HepG2 (cell line): Measurements from ENCODE around the gene PDGFB. TPM values are rescaled to one million over a fixed set of nuclear protein-coding genes. Genes with fewer than 3 reads are reported as not detected.
A peak's percentile ranks its signal among the peaks of the same experiment; 100 is the strongest.

Source experiments
- SMAD1 ChIP-seq: sonication (generic); formaldehyde crosslinking; IDR thresholded peaks from 2 replicates; pipeline ENCODE4 v1.4.0; 2020; ENCODE audit warnings: missing genetic modification reagents, low read depth, mild to moderate bottlenecking, borderline replicate concordance
- ZBTB34 ChIP-seq: sonication (generic); formaldehyde crosslinking; IDR thresholded peaks from 2 replicates; pipeline ENCODE4 v1.8.0; 2022; ENCODE audit warnings: mild to moderate bottlenecking, missing genetic modification reagents
- ZNF501 ChIP-seq: sonication (generic); formaldehyde crosslinking; IDR thresholded peaks from 2 replicates; pipeline ENCODE4 v1.5.1; 2020; ENCODE audit warnings: mild to moderate bottlenecking, moderate library complexity, missing genetic modification reagents
- ZNF607 ChIP-seq: sonication (generic); formaldehyde crosslinking; IDR thresholded peaks from 2 replicates; pipeline ENCODE4 v1.5.1; 2020; ENCODE audit warnings: missing genetic modification reagents, mild to moderate bottlenecking, borderline replicate concordance
- polyA plus RNA-seq, 8 experiments: library from polyadenylated mRNA; depleted of rRNA in 3 of 8; stranded (reverse) in 7 of 8; unstranded in 1 of 8; fragments of >200 nt; fragmentation: Illumina TruSeq in 4 of 8; extraction: Trizol in 4 of 8; gene quantifications; 2 replicates each; pipeline versions ENCODE4 v1.2.1 to v1.2.3, GENCODE V29; 2011 to 2016; ENCODE audit warnings: low read depth in 4 of 8, missing spikeins in 1 of 8, mixed read lengths in 1 of 8; ENCODE audit not compliant: insufficient read depth in 1 of 8
- total RNA-seq, 5 experiments: library from RNA; depleted of rRNA; stranded (reverse); fragments of >200 nt; fragmentation: Illumina TruSeq; extraction: Trizol; gene quantifications; 2 replicates each; pipeline ENCODE4 v1.2.3, GENCODE V29; 2016; ENCODE audit warnings: low read depth in 1 of 5
- TF ChIP-seq, protein P1 (sequence below): sonication (generic); formaldehyde crosslinking; conservative IDR thresholded peaks from 2 replicates; pipeline ENCODE4 v1.8.0; 2022; ENCODE audit warnings: low read depth, missing genetic modification reagents
- TF ChIP-seq, protein P2 (sequence below): sonication (generic); formaldehyde crosslinking; conservative IDR thresholded peaks from 2 replicates; pipeline ENCODE4 v1.4.0; 2020; ENCODE audit warnings: missing genetic modification reagents
- TF ChIP-seq, protein P3 (sequence below): fragments of 450-650 bp; IDR thresholded peaks from 2 replicates; pipeline ENCODE4 v1.6.1; 2016

Gene PDGFB
- total and polyA plus RNA-seq, 2 of the 13 experiments (the other 11 are each of a cell fraction or from before 2014, with no cell fraction given), result 1.4 to 10.1 TPM

DNA sequence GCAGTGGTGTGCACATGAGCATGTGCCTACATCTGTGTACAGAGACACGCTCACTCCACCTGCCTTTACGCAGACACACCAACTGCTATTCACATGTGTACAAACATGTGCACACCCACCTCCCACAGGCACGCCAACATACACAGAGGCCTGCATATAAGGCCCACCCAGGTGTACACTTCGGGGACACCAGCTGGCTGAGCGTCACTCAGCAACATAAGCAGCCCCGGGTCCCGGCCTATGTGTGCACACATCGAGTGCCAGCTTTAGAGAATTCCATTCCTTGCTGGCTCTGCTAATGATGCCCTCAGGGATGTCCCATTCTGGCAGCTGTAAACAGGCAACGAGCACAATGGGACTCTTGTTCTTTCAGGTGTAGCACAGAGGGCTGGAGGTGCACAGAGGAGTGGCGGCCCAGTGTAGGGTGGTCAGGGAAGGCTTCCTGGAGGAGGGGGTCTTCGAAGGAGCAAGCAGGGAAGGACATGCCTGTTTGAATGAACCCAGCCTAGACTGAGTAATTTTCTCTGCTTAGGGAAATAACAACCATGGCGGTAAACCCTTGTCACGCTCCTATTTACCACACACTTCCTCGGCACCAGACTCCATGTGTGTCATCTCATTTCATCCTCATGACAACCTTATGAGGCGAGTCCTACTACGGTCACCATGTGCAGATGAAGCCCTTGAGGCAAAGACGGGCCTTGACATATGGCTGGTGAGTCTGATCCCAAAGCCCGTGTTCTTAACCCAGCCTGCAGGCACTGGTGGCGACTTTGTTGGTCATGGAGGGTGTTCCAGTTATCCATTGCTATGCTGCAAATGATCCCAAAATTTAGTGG, 39.6 kb upstream of the PDGFB start (continued):
- TF ChIP-seq, protein P1, sequence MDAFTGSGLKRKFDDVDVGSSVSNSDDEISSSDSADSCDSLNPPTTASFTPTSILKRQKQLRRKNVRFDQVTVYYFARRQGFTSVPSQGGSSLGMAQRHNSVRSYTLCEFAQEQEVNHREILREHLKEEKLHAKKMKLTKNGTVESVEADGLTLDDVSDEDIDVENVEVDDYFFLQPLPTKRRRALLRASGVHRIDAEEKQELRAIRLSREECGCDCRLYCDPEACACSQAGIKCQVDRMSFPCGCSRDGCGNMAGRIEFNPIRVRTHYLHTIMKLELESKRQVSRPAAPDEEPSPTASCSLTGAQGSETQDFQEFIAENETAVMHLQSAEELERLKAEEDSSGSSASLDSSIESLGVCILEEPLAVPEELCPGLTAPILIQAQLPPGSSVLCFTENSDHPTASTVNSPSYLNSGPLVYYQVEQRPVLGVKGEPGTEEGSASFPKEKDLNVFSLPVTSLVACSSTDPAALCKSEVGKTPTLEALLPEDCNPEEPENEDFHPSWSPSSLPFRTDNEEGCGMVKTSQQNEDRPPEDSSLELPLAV, result no peak
- no peak for TF ChIP-seq ZNF607
- TF ChIP-seq ZNF501 (CRISPR knock-in tag), result no peak
- TF ChIP-seq, protein P2, sequence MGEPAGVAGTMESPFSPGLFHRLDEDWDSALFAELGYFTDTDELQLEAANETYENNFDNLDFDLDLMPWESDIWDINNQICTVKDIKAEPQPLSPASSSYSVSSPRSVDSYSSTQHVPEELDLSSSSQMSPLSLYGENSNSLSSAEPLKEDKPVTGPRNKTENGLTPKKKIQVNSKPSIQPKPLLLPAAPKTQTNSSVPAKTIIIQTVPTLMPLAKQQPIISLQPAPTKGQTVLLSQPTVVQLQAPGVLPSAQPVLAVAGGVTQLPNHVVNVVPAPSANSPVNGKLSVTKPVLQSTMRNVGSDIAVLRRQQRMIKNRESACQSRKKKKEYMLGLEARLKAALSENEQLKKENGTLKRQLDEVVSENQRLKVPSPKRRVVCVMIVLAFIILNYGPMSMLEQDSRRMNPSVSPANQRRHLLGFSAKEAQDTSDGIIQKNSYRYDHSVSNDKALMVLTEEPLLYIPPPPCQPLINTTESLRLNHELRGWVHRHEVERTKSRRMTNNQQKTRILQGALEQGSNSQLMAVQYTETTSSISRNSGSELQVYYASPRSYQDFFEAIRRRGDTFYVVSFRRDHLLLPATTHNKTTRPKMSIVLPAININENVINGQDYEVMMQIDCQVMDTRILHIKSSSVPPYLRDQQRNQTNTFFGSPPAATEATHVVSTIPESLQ (CRISPR knock-in tag), result no peak
- TF ChIP-seq ZBTB34, result no peak
- TF ChIP-seq, protein P3, sequence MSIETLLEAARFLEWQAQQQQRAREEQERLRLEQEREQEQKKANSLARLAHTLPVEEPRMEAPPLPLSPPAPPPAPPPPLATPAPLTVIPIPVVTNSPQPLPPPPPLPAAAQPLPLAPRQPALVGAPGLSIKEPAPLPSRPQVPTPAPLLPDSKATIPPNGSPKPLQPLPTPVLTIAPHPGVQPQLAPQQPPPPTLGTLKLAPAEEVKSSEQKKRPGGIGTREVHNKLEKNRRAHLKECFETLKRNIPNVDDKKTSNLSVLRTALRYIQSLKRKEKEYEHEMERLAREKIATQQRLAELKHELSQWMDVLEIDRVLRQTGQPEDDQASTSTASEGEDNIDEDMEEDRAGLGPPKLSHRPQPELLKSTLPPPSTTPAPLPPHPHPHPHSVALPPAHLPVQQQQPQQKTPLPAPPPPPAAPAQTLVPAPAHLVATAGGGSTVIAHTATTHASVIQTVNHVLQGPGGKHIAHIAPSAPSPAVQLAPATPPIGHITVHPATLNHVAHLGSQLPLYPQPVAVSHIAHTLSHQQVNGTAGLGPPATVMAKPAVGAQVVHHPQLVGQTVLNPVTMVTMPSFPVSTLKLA, result peak; percentile 68
- TF ChIP-seq SMAD1, result no peak
- TF ChIP-seq, all 625 proteins: peak for 5
